Superior temporal gyrus (tissue), 1 donor: ENCODE data around the gene FAM227A.

ENCODE experiments used
- DNase-seq: peaks from one replicate; pipeline ENCODE4 v3.0.0-alpha.2; 2016; ENCODE audit errors: extremely low spot score

Gene FAM227A

GRCh38 chr22:38540701-38541100, 115.5 kb downstream of the FAM227A start:
- no peak for DNase-seq

GRCh38 chr22:38531251-38531938, 124.8 kb downstream of the FAM227A start:
- no peak for DNase-seq
